H9 (cell line): ENCODE data around the gene NEDD4L. TPM values are rescaled to one million over a fixed set of nuclear protein-coding genes. Genes with fewer than 3 reads are reported as not detected.

Experiments used
- DNase-seq: peaks from one replicate; pipeline ENCODE4 v3.0.0-alpha.2; 2017
- H2AFZ ChIP-seq: one replicate; pipeline ENCODE4 v1.6.1; 2013; ENCODE audit warnings: mild to moderate bottlenecking, low read length, control low read depth, moderate library complexity
- H2AK5ac ChIP-seq: 2 replicates; pipeline ENCODE4 v1.6.1; 2013; ENCODE audit warnings: low read length, control low read depth, mixed read lengths; ENCODE audit not compliant: insufficient read length
- H2BK120ac ChIP-seq: one replicate; pipeline ENCODE4 v1.6.1; 2013; ENCODE audit warnings: low read depth, mild to moderate bottlenecking, low read length, control low read depth, inconsistent platforms; ENCODE audit not compliant: poor library complexity, severe bottlenecking
- H2BK12ac ChIP-seq: 2 replicates; pipeline ENCODE4 v1.6.1; 2013; ENCODE audit warnings: low read length, control low read depth, mixed read lengths, low read depth; ENCODE audit not compliant: insufficient read length
- H2BK15ac ChIP-seq: 2 replicates; pipeline ENCODE4 v1.6.1; 2013; ENCODE audit warnings: low read depth, low read length, control low read depth
- H2BK20ac ChIP-seq: one replicate; pipeline ENCODE4 v1.6.1; 2013; ENCODE audit warnings: low read depth, mild to moderate bottlenecking, low read length, control low read depth, inconsistent platforms; ENCODE audit not compliant: poor library complexity, severe bottlenecking
- H2BK5ac ChIP-seq: 2 replicates; pipeline ENCODE4 v1.6.1; 2013; ENCODE audit warnings: low read length, control low read depth, mixed read lengths; ENCODE audit not compliant: insufficient read length
- H3K14ac ChIP-seq: 2 replicates; pipeline ENCODE4 v1.6.1; 2013; ENCODE audit warnings: low read length, control low read depth; ENCODE audit not compliant: insufficient read depth
- H3K18ac ChIP-seq: 2 replicates; pipeline ENCODE4 v1.6.1; 2013; ENCODE audit warnings: low read depth, mild to moderate bottlenecking, mixed read lengths, low read length, control low read depth; ENCODE audit not compliant: insufficient read length
- H3K23ac ChIP-seq: 2 replicates; pipeline ENCODE4 v1.6.1; 2013; ENCODE audit warnings: low read length, control low read depth, mixed read lengths, low read depth; ENCODE audit not compliant: insufficient read length
- H3K23me2 ChIP-seq: 2 replicates; pipeline ENCODE4 v1.6.1; 2013; ENCODE audit warnings: low read depth, mild to moderate bottlenecking, mixed read lengths, low read length, control low read depth; ENCODE audit not compliant: insufficient read length, poor library complexity, severe bottlenecking
- H3K27ac ChIP-seq: 2 replicates; pipeline ENCODE4 v1.5.1; 2013; ENCODE audit warnings: low read length, control low read depth, mixed read lengths, low read depth; ENCODE audit not compliant: insufficient read length
- H3K27me3 ChIP-seq: 2 replicates; pipeline ENCODE4 v1.6.1; 2013; ENCODE audit warnings: low read length, control low read depth, inconsistent platforms; ENCODE audit not compliant: insufficient read depth
- H3K4ac ChIP-seq: 2 replicates; pipeline ENCODE4 v1.6.1; 2013; ENCODE audit warnings: low read depth, mild to moderate bottlenecking, control low read depth, inconsistent platforms, low read length, moderate library complexity
- H3K4me1 ChIP-seq: 2 replicates; pipeline ENCODE4 v1.6.1; 2013; ENCODE audit warnings: low read length, control low read depth, inconsistent platforms; ENCODE audit not compliant: insufficient read depth
- H3K4me2 ChIP-seq: 2 replicates; pipeline ENCODE4 v1.6.1; 2013; ENCODE audit warnings: low read length, control low read depth, mixed read lengths; ENCODE audit not compliant: insufficient read length, insufficient read depth
- H3K56ac ChIP-seq: 2 replicates; pipeline ENCODE4 v1.6.1; 2013; ENCODE audit warnings: low read depth, mild to moderate bottlenecking, mixed read lengths, low read length, control low read depth; ENCODE audit not compliant: insufficient read length
- H3K79me1 ChIP-seq: 2 replicates; pipeline ENCODE4 v1.6.1; 2013; ENCODE audit warnings: low read depth, mild to moderate bottlenecking, moderate library complexity, low read length, control low read depth, inconsistent platforms; ENCODE audit not compliant: insufficient read depth, poor library complexity, severe bottlenecking
- H3K79me2 ChIP-seq: 2 replicates; pipeline ENCODE4 v1.6.1; 2013; ENCODE audit warnings: low read length, control low read depth, inconsistent platforms; ENCODE audit not compliant: insufficient read depth
- H3K9ac ChIP-seq: 2 replicates; pipeline ENCODE4 v1.6.1; 2013; ENCODE audit warnings: low read length, control low read depth, mixed read lengths; ENCODE audit not compliant: insufficient read length; ENCODE audit errors: extremely low read depth
- H3K9me3 ChIP-seq: one replicate; pipeline ENCODE4 v1.6.1; 2013; ENCODE audit warnings: low read depth, low read length, inconsistent platforms; ENCODE audit not compliant: control insufficient read depth
- H3T11ph ChIP-seq: one replicate; pipeline ENCODE4 v1.6.1; 2013; ENCODE audit warnings: mild to moderate bottlenecking, low read length, control low read depth, inconsistent platforms
- H4K20me1 ChIP-seq: one replicate; pipeline ENCODE4 v1.6.1; 2013; ENCODE audit not compliant: control insufficient read depth, insufficient read length, insufficient read depth
- H4K5ac ChIP-seq: 2 replicates; pipeline ENCODE4 v1.6.1; 2013; ENCODE audit warnings: low read depth, mild to moderate bottlenecking, mixed read lengths, low read length, control low read depth; ENCODE audit not compliant: insufficient read length
- H4K8ac ChIP-seq: replicated peaks from 2 replicates; pipeline ENCODE4 v1.6.1; 2013; ENCODE audit warnings: low read length, control low read depth, mixed read lengths, low read depth; ENCODE audit not compliant: insufficient read length
- H4K91ac ChIP-seq: 2 replicates; pipeline ENCODE4 v1.6.1; 2013; ENCODE audit warnings: low read depth, mild to moderate bottlenecking, moderate library complexity, mixed read lengths, low read length, control low read depth; ENCODE audit not compliant: insufficient read length
- H3K27ac Mint-ChIP-seq, 3 experiments: 2 replicates in 2 of 3; 3 replicates in 1 of 3; pipeline ENCODE4 v1.8.0; 2020 to 2021; ENCODE audit warnings: mixed read lengths in 3 of 3, mild to moderate bottlenecking in 1 of 3, moderate library complexity in 1 of 3
- H3K27me3 Mint-ChIP-seq: 2 replicates; pipeline ENCODE4 v1.8.0; 2021; ENCODE audit warnings: low read depth, mild to moderate bottlenecking, moderate library complexity, mixed read lengths
- H3K36me3 Mint-ChIP-seq, 3 experiments: 2 replicates in 2 of 3; 3 replicates in 1 of 3; pipeline ENCODE4 v1.8.0; 2020 to 2021; ENCODE audit warnings: low read depth in 3 of 3, mixed read lengths in 3 of 3; ENCODE audit not compliant: insufficient read depth in 1 of 3
- H3K4me1 Mint-ChIP-seq, 2 experiments: 2 replicates each; pipeline ENCODE4 v1.8.0; 2020; ENCODE audit warnings: mixed read lengths in 2 of 2
- H3K4me3 Mint-ChIP-seq, 2 experiments: 2 replicates in 1 of 2; 3 replicates in 1 of 2; pipeline ENCODE4 v1.8.0; 2020 to 2021; ENCODE audit warnings: mild to moderate bottlenecking in 2 of 2, mixed read lengths in 2 of 2, moderate library complexity in 1 of 2
- H3K9me3 Mint-ChIP-seq, 2 experiments: 2 replicates in 1 of 2; 3 replicates in 1 of 2; pipeline ENCODE4 v1.8.0; 2020; ENCODE audit warnings: mild to moderate bottlenecking in 2 of 2, mixed read lengths in 2 of 2, moderate library complexity in 1 of 2
- CTCF ChIP-seq: fragments of 200-600 bp; sonication (generic); conservative IDR thresholded peaks from 3 replicates; pipeline ENCODE4 v1.8.0; 2021; ENCODE audit warnings: antibody characterized with exemption, mild to moderate bottlenecking
- WGBS: extraction: QIAGEN DNeasy Blood & Tissue Kit; methylation state at CpG from one replicate; pipeline ENCODE4 v1.1.7; 2013; ENCODE audit warnings: missing lambda C conversion rate, low lambda C conversion rate, mixed read lengths; ENCODE audit not compliant: insufficient read length; ENCODE audit errors: extremely low coverage; 5-methylcytosine and 5-hydroxymethylcytosine counted together
- total RNA-seq: library from RNA; stranded (reverse); gene quantifications from 2 replicates; pipeline ENCODE4 v1.2.1, GENCODE V29; 2021

NEDD4L gene
- total RNA-seq, 1 experiment from 2014 or later, result 76.3 TPM

GRCh38 chr18:58309099-58309498 lies 265.1 kb downstream of the NEDD4L start:
- peak overlapping the region; percentile 6 to 83 (median 37); a peak in 2 of 7 replicates for H3K27ac Mint-ChIP-seq
- peaks cover 2% of the 10 kb centered on the region; the same call in 1 of the 2 replicates for H3K79me2 ChIP-seq

More at GRCh38 chr18:58309099-58309498, 265.1 kb downstream of the NEDD4L start:
- Histone ChIP-seq H2BK20ac (no peak overlapping the region), H3K14ac (no peak overlapping the region), H2AFZ (no peak overlapping the region), H3K4ac (no peak overlapping the region), H3K27me3 (no peaks in the 10 kb centered on the region), H3T11ph (no peak overlapping the region), H3K79me1 (no peaks in the 10 kb centered on the region), H2BK120ac (no peak overlapping the region), H3K27ac (no peak overlapping the region), H4K20me1 (no peaks in the 10 kb centered on the region), H3K23me2 (no peaks in the 10 kb centered on the region), H2AK5ac (no peak overlapping the region), H3K4me1 (0 out of 2 replicates have a peak, but pooled peaks cover 2% of the 10 kb centered on the region), H4K8ac (no peak overlapping the region), H3K9me3 (peaks cover 5% of the 10 kb centered on the region), H3K4me2 (no peak overlapping the region), H3K23ac (no peak overlapping the region), H4K91ac (no peak overlapping the region), H3K9ac (no peak overlapping the region), H2BK5ac (no peak overlapping the region), H2BK15ac (no peak overlapping the region), H4K5ac (no peak overlapping the region), H2BK12ac (no peak overlapping the region), H3K18ac (no peak overlapping the region), H3K56ac (no peak overlapping the region)
- Mint-ChIP-seq H3K9me3 (peaks cover 3 to 5% of the 10 kb centered on the region in 2 experiments; a peak in 2 of 5 replicates), H3K4me3 (no peak overlapping the region), H3K36me3 (peaks cover 9 to 13% (median 10%) of the 10 kb centered on the region in 3 experiments; a peak in 6 of 7 replicates), H3K4me1 (peaks cover 2 to 7% of the 10 kb centered on the region in 2 experiments; a peak in 2 of 4 replicates), H3K27me3 (no peaks in the 10 kb centered on the region)
- no peak for TF ChIP-seq CTCF
- no CpG with 5 or more reads among the region's 8 CpGs for WGBS
- DNase-seq, result no peak
